HG02763 (cell line): ENCODE measurements around the gene MUC5AC.
"Not testable (repeated sequence)": the region's sequence is repeated elsewhere in the genome, so short reads cannot be mapped to it uniquely, and the experiment has no call there.

Experiments used
- ATAC-seq: cut with Tn5 transposase; IDR thresholded peaks from one replicate; pipeline ENCODE4 v1.9.1; 2021; ENCODE audit warnings: mild to moderate bottlenecking, moderate library complexity; ENCODE audit not compliant: unreplicated experiment

Gene MUC5AC

DNA sequence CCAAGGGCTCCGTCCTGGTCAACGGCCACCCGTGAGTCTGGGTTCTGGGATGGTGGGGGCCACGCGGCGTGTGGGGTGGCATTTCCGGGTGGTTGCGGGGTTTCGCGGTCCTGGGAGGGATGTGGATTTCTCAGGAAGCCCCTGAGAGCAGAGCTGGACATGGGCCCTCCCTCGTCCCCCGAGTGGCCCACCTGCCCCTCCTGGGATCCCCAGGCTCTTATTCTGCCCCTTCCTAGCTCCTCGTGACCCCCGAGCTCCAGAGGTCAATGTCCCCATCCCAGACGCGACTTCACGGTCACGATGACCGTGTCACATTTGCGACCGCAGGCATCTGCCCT, 4.4 kb downstream of the MUC5AC start:
- no peak for ATAC-seq

DNA sequence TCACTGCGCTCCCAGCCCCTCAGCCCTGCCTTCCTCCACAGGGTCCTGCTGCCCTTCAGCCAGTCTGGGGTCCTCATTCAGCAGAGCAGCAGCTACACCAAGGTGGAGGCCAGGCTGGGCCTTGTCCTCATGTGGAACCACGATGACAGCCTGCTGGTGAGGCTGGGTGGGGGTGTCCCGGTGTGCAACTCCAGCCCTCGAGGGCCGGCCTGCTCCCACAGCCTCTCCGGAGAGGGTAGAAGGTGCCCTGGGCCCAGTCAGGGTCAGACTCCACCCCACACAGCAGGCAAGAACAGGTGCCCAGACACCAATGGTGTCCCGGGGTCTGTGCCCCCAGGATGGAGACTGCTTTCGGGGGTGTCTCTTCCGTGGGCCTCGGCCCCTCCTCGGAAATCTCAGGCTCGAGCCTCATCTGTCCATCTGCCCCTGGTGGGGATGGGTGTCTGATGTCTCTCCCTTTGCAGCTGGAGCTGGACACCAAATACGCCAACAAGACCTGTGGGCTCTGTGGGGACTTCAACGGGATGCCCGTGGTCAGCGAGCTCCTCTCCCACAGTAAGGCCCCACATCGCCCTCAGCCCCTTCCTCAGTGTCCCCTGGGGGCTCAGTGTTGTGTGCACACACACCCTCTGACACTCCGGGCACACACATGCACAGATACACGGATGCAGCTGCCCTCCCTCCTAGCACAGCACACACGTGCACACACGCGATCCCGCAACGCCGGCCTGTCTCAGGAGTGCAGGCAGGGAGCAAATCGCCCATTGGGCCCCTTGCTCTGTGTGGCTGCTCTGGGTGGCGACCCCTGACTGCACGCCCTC, 4.9 kb downstream of the MUC5AC start:
- ATAC-seq: no peak

DNA sequence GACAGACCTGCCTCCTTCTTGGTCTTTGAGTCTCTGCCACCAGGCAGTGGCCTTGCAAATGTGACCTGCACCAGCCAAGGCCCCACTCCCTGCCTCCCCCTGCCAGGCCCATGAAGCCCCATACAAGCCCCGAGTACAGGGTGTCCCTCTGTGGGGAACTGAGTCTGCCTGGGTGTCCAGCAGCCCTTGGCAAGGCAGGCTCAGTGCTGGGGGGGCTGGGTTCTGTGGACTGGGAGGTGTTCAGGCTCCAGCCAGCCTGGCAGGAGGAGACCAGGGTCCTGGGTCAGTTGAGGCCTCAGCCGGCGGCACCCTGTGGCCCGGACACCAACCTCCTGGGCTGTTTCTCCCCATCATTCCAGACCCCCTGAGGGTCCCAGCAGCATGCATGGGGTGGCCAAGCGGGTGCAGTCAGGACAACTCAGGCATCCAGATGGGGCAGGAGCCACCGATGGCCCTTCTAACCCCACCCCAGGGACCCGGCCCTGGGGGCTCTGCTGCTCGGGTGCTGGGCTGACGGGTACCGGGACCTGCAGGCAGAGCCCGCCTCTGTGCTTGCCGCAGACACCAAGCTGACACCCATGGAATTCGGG, 5.7 kb downstream of the MUC5AC start:
- no peak for ATAC-seq

DNA sequence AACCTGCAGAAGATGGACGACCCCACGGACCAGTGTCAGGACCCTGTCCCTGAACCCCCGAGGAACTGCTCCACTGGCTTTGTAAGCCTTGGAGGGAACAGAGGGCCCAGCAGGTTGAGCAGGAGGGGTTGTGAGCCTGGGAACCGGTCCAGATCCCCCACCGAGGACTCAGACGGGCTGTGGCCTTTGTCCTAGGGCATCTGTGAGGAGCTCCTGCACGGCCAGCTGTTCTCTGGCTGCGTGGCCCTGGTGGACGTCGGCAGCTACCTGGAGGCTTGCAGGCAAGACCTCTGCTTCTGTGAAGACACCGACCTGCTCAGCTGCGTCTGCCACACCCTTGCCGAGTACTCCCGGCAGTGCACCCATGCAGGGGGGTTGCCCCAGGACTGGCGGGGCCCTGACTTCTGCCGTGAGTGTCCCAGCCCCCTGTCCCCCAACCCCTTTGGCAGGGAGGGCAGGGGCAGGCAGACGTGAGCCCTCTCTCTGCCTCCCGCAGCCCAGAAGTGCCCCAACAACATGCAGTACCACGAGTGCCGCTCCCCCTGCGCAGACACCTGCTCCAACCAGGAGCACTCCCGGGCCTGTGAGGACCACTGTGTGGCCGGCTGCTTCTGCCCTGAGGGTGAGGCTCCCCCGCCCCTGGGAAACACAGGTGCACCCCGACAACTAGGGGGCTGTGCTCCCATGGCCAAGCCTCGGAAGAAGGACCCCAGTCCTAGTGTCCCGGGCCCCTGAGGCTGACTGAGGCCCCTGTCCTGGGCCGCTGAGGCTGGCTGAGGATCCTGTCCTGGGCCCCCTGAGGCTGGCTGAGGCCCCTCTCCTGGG, 6.4 kb downstream of the MUC5AC start:
- no peak for ATAC-seq

DNA sequence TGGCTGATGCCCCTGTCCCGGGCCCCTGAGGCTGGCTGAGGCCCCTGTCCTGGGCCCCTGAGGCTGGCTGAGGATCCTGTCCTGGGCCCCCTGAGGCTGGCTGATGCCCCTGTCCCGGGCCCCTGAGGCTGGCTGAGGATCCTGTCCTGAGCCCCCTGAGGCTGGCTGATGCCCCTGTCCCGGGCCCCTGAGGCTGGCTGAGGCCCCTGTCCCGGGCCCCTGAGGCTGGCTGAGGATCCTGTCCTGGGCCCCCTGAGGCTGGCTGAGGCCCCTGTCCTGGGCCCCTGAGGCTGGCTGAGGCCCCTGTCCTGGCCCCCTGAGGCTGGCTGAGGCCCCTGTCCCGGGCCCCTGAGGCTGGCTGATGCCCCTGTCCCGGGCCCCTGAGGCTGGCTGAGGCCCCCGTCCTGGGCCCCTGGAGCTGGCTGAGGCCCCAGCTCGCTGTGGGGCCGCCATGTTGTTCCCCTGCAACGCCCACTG, 7.1 kb downstream of the MUC5AC start:
- ATAC-seq: not testable (repeated sequence)

DNA sequence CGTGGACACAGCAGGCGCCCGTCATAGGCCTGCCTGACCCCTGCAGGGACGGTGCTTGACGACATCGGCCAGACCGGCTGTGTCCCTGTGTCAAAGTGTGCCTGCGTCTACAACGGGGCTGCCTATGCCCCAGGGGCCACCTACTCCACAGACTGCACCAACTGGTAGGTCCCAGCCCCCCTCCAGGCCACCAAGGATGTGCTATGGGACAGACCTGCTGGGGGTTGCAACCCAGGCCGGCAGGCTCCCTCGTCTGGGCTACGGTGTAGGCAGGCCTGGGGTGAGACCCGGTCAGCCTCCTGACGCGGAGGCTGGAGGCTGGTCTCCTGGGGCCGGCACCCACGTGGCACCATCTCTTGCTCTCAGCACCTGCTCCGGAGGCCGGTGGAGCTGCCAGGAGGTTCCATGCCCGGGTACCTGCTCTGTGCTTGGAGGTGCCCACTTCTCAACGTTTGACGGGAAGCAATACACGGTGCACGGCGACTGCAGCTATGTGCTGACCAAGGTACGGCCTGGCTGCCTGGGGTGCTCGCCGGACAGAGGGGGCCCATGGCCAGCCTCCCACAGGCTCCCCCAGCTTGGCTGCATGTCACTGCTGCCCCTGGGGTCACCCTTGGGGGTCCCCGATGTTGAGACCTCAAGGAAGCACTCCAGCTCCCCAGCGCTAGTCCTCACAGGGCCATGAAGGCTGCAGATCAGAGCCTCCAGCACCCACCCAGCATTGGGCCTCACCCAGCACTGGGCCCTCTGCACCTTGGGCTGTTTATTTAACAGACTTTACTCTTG, 7.7 kb downstream of the MUC5AC start:
- ATAC-seq: no peak

DNA sequence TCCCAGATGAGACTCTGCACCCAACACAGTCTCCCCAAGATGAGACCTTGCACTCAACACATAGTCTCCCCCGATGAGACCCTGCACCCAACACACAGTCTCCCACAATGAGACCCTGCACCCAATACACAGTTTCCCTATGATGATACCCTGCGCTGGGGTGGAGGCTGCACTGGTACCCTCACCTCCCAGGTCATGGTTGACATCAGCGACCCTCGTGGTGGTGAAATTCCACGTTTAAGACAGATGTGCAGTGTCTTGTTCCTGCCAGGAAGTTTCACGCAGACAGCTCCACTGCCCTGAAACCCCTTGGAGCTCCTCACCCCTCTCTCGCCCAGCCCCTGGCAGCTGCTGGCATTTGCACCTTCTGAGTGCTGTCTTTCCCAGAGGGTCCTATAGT, 9.5 kb downstream of the MUC5AC start:
- no peak for ATAC-seq

DNA sequence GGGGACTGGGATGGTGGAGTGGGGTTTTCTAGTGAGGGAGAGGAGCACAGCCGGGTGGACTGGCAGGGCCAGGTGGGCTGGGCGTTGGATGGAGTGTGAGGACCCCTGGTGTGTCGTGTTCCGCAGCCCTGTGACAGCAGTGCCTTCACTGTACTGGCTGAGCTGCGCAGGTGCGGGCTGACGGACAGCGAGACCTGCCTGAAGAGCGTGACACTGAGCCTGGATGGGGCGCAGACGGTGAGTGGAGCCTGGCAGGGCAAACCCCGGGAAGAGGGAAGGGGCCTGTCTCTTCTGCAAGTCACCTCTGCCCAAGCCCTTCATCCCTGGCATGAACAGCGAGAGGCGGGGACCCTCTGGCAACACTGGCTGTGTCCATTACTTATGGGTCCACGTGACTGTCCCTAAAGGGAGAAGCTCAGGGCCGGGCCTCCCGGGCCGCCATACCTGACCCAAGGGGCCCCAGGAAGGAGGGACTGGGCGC, 10.0 kb downstream of the MUC5AC start:
- no peak for ATAC-seq

DNA sequence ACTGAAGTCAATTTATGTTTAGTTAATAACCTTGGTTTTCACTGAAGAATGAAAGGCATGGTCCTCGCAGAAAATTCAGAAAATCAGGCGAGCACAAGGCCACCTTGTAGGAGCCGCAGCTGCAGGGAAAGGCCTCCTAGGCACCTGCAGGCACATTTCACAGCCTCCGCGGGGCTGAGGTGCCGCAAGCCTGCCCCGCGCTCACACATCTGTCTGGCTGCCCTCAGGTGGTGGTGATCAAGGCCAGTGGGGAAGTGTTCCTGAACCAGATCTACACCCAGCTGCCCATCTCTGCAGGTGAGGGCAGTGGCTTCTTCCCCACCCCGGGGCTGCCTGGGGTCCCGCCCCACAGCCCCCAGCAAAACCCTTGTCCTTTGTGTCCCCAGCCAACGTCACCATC, 10.5 kb downstream of the MUC5AC start:
- no peak for ATAC-seq

DNA sequence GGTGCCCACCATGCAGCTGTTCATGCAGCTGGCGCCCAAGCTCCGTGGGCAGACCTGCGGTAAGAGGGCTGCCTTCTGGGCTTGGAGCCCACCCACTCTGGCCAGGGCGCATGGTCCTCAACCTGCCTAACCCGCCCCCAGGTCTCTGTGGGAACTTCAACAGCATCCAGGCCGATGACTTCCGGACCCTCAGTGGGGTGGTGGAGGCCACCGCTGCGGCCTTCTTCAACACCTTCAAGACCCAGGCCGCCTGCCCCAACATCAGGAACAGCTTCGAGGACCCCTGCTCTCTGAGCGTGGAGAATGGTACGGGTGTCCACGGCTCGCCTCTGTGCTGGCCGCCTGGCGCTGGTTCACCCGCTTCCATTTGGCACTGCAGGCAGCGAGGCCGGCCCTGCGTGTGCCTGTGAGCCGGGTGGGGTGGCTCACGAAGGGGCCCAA, 11.0 kb downstream of the MUC5AC start:
- no peak for ATAC-seq

DNA sequence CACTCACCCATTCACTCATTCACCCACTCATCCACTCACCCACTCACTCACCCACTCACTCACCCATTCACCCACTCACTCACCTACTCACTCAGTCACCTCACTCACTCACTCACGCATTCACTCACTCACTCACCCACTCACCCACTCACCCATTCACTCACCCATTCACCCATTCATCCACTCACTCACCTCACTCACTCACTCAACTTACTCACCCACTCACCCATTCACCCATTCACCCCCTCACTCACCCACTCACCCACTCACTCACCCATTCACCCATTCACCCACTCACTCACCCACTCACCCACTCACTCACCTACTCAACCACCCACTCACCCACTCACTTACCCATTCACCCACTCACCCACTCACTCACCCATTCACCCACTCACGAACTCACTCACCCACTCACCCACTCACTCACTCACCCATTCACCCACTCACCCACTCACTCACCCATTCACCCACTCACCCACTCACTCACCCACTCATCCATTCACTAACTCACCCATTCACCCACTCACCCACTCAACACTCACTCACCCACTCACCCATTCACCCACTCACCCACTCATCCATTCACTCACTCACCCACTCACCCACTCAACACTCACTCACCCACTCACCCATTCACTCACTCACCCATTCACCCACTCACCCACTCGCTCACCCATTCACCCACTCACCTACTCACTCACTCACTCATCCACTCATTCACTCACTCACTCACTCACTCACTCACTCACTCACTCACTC, 13.7 kb downstream of the MUC5AC start:
- ATAC-seq: no peak

DNA sequence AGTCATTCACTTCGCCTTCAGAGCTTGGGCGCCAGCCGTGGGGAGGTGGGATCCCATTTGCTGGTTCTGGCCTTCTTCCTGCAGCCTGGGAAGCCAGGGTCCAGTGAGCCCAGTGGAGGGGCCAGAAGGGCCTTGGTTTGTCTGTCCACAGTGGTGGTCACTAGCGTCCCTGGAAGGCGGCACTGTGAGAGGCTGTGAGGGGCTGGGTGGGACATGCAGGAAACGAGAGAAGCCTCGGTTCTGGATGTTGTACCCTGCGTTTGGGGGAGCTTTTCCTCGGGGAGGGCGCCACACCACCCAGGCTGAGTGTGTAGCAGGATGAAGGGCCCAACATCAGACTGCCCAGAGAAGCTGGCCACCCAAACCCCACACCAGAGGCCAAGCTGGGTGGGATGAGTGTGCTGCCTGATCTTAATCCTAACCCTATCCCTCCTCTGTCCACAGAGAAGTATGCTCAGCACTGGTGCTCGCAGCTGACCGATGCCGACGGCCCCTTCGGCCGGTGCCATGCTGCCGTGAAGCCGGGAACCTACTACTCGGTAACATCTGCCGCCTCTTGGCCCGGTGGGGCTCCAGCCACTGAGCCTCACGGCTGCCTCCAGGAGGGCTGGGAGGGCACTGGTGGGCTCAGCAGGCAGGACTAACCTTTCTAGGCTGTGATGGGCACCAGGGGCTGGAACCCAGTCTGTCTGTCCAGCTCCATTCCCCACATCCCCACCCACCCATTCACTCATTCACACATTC, 14.4 kb downstream of the MUC5AC start:
- ATAC-seq: no peak

DNA sequence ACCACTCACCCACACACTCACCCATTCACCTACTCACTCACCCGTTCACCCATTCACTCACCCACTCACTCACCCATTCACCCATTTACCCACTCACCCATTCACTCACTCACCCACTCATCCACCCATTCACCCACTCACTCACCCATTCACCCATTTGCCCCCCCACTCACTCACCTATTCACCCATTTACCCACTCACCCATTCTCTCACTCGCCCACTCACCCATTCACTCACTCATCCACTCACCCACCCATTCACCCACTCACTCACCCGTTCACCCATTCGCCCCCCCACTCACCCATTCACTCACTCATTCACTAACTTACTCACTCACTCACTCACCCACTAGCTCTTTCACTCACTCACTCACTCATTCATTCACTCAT, 15.0 kb downstream of the MUC5AC start:
- no peak for ATAC-seq

DNA sequence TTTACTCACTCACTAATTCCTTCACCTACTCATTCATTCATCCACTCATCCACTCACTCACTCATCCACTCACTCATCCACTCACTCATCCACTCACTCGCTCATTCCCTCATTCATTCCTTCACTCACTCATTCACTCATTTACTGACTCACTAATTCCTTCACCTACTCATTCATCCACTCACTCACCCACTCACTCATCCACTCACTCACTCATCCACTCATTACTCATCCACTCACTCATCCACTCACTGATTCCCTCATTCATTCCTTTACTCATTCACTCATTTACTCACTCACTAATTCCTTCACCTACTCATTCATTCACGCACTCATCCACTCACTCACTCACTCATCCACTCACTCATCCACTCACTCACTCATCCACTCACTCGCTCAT, 15.6 kb downstream of the MUC5AC start:
- ATAC-seq: not testable (repeated sequence)

DNA sequence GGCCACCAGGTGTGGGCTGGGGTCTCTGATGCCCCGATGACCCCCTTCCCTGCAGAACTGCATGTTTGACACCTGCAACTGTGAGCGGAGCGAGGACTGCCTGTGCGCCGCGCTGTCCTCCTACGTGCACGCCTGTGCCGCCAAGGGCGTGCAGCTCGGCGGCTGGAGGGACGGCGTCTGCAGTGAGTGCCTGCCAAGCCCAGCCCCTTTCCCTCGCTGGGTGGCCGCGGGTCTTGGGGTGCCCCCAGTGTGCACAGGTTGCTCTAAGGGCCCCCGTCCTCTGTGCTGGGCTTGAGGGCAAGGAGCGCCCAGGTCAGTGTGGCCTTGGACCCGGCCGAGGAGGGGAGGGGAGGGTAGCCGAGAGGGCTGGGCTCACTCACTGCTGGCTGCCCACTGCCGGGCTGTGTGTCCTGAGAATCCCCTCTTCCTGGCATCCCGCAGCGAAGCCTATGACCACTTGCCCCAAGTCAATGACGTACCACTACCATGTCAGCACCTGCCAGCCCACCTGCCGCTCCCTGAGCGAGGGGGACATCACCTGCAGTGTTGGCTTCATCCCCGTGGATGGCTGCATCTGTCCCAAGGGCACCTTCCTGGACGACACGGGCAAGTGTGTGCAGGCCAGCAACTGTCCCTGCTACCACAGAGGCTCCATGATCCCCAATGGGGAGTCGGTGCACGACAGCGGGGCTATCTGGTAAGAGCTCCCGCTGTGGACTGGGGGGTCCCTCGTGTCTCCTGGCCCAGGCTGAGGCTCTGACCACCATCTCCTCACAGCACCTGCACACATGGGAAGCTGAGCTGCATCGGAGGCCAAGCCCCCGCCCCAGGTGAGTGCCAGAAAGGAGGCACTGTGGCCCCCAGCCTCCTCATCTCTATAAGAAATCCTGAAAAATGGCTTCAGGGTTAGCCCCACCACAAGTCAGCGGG, 17.0 kb downstream of the MUC5AC start:
- no peak for ATAC-seq

DNA sequence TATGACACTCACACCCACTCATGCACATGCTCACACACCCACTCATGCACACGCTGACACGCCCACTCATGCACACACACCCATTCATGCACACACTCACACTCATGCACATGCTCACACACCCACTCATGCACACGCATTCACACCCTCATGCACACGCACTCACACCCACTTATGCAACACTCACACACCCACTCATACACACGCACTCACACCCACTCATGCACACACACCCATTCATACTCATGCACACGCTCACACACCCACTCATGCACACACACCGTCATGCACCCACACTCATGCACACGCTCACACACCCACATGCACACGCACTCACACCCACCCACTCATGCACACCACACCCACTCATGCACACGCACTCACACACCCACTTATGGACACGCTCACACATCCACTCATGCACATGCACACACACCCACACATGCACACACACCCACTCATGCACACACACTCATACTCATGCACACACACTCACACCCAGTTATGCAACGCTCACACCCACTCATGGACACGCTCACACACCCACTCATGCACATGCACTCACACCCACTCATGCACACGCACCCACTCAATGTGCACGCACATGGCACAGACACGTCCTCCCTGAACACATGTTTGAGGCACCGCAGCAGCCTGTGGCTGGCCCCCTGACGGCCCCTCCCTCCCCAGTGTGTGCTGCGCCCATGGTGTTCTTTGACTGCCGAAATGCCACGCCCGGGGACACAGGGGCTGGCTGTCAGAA, 17.9 kb downstream of the MUC5AC start:
- no peak for ATAC-seq

DNA sequence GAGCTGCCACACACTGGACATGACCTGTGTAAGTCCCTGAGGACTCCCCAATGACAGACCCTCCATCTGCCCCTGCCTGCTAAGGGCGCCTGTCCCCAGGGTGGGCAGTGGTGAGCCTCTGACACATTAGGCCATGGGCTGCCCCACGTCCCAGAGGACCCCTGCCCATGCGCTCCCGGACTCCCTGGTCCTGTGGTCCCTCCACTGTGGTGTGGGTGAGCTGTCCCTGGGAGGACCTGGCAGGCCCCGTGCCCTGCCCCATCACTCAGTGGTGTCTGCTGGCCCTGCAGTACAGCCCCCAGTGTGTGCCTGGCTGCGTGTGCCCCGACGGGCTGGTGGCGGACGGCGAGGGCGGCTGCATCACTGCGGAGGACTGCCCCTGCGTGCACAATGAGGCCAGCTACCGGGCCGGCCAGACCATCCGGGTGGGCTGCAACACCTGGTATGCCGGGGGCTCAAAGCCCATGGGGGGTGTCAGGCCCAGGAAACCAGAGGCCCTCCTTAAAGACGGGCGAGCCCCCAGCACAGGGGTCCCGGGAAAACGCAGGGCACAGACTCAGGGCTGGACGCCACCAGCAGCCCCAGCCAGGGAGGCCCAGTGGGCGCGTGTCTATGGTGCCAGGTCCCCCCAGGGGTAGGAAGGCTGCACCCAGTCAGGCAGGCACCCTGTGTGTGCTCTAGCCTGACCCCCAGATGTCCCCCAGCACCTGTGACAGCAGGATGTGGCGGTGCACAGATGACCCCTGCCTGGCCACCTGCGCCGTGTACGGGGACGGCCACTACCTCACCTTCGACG, 18.7 kb downstream of the MUC5AC start:
- no peak for ATAC-seq
